NCI-H2081 treated with DMSO at 0.1 percent for 48 hours (cell line): ENCODE results near the gene APLF.
A peak's percentile ranks its signal among the peaks of the same experiment; 100 is the strongest.
"Not testable (repeated sequence)": the region's sequence is repeated elsewhere in the genome, so short reads cannot be mapped to it uniquely, and the experiment has no call there.

Experiments
- DNase-seq: peaks from one replicate; lab custom pipeline; 2025; lab: John Stamatoyannopoulos, UW

The APLF gene

DNA sequence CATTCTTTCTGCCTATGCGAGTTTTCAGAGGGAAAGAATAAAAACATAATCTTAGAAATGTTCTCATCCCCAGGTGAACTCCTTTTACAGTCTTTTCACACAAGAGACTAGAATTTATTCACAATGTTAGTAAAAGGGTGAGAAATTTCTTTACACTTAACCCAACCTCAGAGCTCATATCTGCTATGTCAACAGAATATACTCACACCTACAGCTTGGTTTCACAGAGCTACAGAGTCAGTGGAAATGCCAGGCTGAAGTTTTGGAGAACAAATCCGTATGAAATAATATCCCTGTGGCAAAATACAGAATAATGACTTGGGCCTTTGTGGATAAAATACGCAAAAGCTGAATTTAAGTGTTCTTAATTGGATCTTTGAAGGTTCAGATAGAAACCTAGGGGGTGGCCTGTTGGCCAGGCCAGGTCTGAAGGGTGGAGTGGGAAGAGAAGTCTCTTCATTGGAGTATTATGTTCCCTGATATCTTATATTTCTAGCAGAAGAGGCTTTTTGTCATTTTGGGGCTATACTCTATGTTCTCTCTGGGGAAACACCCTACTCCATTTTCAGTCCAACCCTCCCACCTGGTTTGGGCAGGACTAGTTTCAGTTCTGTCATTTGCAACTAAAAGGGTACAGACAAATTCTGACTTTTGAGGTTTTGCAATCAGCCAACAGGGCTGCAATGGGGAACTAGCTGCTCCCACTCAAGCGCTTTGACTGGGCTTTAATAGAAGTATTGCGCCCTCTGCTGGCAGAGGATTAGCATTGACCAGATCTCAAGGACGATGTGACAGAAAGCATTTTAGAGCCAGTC is 26.0 kb upstream of the APLF start:
- DNase-seq: peak; percentile 20

- no peak for DNase-seq
Observed at GRCh38 chr2:68441994-68442322, 25.4 kb upstream of the APLF start.

- DNase-seq: not testable (repeated sequence)
Observed at GRCh38 chr2:68446425-68446824, 21.0 kb upstream of the APLF start.

DNA sequence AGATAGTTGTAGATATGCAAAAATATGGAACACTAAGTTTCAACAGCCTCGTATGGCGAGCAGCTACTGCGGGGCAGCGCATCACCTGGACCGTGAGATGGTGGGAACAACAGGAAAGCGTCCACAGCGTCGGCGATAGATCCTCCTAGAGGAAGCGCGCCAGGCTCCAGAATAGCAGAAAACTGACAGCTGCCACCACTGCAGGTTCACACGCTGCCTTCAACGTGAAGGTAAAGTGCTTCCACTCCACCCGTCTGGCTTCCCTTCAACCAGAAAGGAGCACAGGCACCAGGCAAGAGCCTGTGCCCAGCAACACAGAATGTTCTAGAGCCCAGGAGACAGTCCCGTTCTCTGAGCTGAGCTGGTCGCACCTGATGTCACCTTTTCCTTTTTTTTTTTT is 20.3 kb upstream of the APLF start:
- DNase-seq: no peak

- no peak for DNase-seq
Observed at GRCh38 chr2:68448671-68449653, 18.4 kb upstream of the APLF start.

DNA sequence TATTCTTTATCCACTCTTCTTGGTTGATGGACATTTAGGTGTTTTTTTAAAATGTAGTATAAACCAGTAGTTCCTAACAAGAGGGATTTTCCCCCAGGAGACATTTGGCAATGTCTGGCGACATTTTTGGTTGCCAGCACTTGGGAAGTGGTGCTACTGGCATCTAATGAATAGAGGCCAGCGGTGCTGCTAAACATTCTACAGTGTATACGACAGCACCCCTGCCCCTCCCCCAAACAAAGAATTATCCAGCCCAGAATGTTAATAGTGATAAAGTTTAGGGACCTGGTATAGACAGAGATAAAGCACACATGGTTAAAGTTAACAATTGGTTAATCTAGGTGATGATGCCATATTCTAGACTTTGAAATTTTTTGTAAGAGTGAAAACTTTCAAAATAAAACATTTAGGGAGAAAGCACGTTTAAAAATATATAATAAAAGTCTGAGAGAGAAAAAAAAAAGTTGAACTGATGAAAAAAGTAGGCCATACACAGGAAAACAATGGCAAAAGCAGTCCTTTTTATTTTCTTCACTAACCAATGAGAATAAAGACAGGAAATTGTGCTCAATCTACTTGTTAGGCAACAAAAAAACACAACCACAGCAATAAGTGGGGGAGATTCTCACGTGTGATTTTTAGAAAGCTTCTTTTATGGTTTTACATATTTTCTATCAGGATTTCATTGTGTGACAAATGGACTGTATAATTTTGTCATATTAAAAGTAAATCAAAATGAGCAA is 15.1 kb upstream of the APLF start:
- DNase-seq: no peak

DNA sequence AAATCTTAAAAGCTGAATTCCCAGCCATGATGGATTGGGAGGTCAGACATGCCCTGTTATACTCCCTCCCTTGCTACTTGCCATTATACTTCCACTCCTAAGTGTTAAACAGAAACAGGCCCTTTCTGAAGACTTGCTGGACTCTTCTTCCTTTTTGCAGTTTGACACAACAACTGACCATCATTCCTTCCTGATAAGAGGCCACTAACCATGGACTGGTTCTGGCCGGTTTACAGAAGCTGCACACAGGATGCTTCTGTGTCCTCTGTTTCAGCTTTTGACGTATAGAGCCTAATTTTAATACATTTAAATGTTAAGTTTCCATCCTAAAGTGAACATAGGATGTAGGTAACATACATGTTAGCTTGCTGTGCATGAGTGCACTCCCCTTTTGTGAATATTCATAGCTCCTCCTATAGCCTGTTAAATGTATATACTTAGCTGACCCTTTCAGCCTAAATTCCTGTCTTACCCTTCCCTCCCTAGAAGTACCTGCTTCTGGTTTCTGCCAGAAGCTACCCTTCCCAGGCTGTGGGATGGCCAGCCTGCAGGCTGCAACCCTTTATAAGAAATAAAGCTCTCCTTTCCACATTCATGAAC is 13.5 kb upstream of the APLF start:
- no peak for DNase-seq

- no peak for DNase-seq
Observed at GRCh38 chr2:68454719-68455118, 12.7 kb upstream of the APLF start.

GRCh38 chr2:68456198-68456597 is 11.2 kb upstream of the APLF start:
- no peak for DNase-seq

DNA sequence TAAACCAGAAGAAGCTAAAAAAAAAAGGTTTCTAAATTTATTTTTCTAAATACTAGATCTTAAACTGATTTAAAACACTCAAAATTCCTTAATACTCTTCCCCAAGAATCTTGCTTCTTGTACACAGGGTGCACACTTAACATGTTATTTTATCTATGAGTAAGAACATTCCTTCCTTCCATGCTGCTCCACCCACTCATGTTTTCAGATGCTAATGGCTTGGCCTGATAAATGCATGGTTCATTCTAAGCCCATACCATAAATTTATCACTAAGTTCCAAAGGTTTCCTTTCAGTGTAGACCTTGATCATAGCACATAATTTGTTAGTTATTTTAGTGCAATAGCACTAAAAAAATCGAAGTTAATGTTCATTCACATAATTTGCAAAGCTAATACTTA is 8.4 kb upstream of the APLF start:
- DNase-seq: no peak

- DNase-seq: no peak
Observed at GRCh38 chr2:68463287-68463877, 4.0 kb upstream of the APLF start.

GRCh38 chr2:68464651-68465050 is 2.7 kb upstream of the APLF start:
- DNase-seq: no peak

- no peak for DNase-seq
Observed at GRCh38 chr2:68465081-68465916, 2.1 kb upstream of the APLF start.

- no peak for DNase-seq
Observed at GRCh38 chr2:68466361-68466777, 1.0 kb upstream of the APLF start.

DNA sequence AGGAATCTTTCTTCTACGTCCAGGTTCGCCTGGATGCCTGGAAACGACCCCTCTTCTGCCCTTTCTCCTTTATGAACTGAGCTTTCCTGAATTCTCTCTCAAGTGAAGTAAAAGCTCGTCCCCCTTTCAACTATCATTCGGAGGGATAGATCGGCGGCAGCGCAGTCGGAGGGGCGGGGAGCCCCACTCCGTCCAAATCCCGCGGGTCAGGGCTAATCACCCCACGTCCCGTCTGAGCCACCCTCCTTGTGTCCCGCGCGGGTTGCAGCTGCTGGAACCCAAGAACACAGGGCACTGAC is 658 bp upstream of the APLF start:
- no peak for DNase-seq

DNA sequence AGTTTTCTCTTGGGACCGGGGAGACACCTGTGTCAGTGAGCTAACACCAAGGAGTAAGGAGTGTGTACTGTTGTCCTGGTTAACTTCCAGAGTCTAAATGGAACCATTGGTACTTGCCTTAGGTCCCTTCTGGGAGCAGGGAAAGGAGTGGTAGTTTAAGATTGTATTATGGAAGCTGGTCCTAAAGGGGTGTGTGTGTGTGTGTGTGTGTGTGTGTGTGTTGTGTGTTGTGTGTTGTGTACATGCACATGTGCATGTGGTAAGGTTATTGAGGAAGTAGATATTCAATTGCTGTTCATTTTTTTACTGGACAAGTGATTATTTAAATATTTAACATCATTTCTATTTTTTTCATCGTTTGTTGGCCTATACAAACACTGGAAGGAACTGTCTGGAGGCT is 1.4 kb downstream of the APLF start:
- no peak for DNase-seq

DNA sequence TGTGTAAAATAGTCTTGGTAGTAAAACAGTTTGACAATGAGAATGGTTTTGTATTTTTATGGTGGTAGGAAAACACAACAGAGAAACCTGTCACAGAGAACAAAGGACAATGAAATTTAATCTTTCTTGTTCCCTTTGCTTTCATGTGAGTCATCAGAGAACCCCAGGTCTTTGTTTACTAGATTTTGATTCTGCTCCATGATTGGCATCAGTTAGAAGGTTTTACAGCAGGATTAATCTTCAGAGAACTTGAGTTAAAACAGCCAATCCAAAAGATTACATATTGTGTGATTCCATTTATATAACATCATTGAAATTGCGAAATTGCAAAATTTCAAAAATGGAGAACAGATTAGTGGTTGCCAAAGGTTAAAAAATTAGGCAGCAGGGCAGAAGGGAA is 2.5 kb downstream of the APLF start:
- no peak for DNase-seq

DNA sequence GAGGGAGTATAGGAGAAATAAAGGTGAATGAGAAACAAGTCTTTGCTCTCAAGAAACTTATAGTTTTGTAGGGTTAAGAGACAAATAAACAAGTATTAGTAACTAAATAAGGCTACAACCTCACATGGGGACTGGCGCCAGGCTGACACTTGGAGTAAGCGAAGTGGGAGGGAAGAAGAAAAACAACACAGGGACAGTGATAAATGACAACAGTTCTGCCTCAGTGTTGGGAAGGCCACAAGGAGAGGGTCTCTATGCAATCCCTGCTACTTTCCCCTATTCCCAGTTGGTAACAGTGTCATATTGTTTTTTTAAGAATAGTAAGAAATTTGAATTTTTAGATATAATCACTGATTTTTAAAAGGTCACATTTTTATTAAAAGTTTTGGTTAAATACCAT is 4.0 kb downstream of the APLF start:
- DNase-seq: no peak

- DNase-seq: no peak
Observed at GRCh38 chr2:68472796-68473414, 5.5 kb downstream of the APLF start.

- DNase-seq: no peak
Observed at GRCh38 chr2:68475110-68475509, 7.7 kb downstream of the APLF start.

DNA sequence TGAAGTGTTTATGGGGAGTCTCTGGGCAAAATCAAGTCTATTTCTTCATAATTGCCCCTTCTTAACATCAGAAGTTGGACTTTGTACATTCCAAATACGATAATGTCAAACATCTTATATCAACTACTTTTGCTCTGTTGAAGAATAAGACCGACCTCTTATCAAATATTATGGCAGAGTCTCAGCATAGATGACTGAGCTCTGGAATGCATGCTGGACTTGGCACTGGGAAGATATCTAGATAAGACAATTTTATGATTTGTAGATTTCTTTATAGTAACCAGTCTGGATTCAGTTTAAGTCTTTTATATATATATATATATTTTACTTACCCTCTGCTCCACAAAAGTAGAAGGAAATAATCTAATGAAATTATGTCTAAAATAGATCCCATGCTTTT is 8.2 kb downstream of the APLF start:
- no peak for DNase-seq
